Astrocyte of the spinal cord (primary cell): Measurements from ENCODE around the gene GRID2IP.

Source experiments
- DNase-seq: peaks from one replicate; pipeline ENCODE4 v3.0.0; 2011; ENCODE audit warnings: low read depth, low spot score
- H3K4me3 ChIP-seq: 2 replicates; pipeline ENCODE4 v1.5.1; 2011; ENCODE audit warnings: low read depth, mild to moderate bottlenecking, low read length, moderate library complexity
- in situ Hi-C: cut with HindIII; loops from 2 replicates; pipeline ENCODE4 v1.10.0; 2017; ENCODE audit warnings: low sequenced_read_pairs
- TF ChIP-seq, protein P1 (sequence below): IDR thresholded peaks from 2 replicates; pipeline ENCODE4 v1.5.1; 2012; ENCODE audit warnings: low read depth, mild to moderate bottlenecking, low read length, inconsistent platforms

GRID2IP gene

DNA sequence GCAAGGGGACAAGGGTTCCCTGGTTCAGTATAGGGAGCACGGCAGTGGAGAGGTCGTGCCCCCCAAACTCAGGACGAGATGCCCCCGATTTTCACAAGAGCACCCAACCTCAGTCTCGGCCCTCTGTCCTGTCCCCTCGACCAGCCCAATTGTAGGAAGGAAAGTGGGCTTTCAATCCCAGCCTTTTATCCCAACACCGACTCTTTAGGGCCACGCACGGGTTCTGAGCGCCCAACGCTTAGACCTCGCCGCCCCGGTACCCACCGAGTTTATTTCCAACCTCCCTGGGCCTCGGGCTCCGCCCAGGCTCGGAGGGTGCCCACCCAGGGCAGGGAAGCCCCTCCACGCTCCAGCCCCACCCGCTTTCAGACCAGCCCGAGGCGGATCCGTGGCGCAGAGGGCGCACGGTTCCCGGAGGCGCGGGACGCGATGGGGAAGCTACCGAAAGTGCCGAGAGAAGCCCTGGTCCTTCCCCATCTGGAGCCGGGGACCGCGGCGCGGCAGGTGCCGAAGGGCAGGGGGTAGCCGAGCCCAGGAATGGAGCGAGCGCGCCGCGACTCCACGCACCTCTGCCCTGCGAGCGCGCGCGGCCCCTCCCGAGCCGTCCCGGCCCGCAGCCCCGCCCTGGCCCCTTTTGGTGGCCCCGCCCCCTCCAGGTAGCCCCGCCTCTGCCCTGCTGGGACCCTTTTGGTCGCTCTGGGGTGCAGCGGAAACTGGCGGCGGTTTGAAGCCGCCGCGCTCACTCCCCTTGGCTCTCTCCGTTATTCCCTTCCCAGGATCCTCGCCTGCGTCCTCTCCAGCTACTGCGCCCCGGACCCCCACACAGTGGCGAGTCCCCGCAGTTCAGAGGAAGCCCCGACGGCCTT lies 20.4 kb downstream of the GRID2IP start:
- TF ChIP-seq, protein P1, sequence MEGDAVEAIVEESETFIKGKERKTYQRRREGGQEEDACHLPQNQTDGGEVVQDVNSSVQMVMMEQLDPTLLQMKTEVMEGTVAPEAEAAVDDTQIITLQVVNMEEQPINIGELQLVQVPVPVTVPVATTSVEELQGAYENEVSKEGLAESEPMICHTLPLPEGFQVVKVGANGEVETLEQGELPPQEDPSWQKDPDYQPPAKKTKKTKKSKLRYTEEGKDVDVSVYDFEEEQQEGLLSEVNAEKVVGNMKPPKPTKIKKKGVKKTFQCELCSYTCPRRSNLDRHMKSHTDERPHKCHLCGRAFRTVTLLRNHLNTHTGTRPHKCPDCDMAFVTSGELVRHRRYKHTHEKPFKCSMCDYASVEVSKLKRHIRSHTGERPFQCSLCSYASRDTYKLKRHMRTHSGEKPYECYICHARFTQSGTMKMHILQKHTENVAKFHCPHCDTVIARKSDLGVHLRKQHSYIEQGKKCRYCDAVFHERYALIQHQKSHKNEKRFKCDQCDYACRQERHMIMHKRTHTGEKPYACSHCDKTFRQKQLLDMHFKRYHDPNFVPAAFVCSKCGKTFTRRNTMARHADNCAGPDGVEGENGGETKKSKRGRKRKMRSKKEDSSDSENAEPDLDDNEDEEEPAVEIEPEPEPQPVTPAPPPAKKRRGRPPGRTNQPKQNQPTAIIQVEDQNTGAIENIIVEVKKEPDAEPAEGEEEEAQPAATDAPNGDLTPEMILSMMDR = no peak
- no peak for DNase-seq
- in situ Hi-C loops = no loop called here
- no peak overlapping the region for H3K4me3 ChIP-seq

DNA sequence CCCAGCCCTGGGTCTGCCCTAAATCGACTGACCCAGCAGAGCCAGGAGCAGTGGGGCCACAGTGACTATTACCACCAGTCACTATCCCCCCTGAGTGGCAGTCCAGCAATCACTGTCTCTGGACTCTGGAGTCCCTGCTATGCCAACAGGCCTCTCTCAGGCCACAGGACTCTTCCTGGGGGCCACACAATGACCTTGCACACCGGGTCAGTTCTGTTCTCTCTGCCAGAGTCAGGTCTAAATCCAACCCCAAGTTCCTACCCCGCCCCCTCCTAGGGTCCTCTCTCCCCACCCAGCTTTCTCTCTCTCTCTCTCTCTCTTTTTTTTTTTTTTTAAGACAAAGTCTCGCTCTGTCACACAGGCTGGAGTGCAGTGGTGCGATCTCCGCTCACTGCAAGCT lies 21.6 kb downstream of the GRID2IP start:
- DNase-seq = no peak
- no peak overlapping the region for H3K4me3 ChIP-seq
- in situ Hi-C loops = no loop called here
- TF ChIP-seq, protein P1 = no peak

DNA sequence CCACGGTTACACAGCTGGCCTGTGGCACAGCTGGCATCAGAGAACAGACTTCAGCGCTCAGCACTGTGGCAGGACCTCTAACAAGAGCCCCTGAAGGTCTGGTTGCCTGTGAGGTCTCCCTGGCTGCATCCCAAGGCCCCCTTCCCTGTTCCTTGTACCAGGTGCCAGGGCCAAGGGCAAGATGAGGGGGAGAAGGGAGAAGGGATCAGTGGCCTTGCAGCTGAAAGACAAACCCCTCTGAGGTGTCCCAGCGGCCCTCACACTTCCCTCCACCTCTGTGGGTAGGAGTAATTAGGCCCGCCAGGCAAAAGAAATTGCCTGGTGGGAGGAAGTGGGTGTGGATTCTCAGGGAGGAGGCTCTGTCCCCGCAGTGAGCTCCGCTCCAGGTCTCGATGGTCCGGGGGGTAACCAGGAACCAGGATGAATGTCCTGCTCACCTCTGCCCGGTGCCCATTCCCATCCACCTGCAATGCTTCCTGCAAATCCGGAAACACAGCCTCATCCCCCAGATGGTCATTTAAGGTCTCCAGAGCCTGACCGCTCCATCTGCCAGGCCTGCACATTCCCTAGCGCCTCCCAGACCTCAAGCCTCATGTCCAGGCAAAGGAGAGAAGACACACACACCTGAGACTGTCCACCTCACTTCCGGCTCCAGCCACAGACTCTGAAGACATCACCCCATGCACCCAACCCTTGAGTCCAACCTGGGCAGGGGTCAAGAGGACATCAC lies 22.7 kb downstream of the GRID2IP start:
- DNase-seq = no peak
- H3K4me3 ChIP-seq = no peak overlapping the region
- in situ Hi-C loops = no loop called here
- TF ChIP-seq, protein P1 = no peak

DNA sequence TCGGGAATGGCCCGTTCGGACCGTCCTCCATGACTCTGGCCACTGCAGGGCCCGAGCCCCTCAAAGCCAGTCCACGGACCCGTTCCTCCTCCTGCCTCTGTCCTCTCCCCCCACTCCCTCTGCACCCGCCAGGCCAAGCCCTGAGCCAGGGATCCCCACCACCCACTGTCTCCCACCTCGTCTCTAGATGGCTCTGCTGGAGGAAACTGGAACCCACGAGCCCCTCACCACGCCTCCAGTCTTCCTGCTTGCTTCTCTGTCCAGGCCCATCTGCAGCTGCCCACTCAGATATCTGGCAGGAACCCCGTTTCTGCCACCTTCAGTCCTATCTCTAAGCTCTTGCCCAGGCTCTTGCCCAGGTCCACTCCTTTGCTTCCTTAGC lies 24.3 kb downstream of the GRID2IP start:
- in situ Hi-C loops = no loop called here
- H3K4me3 ChIP-seq = peak overlapping the region; percentile 25
- DNase-seq = no peak
- TF ChIP-seq, protein P1 = no peak

DNA sequence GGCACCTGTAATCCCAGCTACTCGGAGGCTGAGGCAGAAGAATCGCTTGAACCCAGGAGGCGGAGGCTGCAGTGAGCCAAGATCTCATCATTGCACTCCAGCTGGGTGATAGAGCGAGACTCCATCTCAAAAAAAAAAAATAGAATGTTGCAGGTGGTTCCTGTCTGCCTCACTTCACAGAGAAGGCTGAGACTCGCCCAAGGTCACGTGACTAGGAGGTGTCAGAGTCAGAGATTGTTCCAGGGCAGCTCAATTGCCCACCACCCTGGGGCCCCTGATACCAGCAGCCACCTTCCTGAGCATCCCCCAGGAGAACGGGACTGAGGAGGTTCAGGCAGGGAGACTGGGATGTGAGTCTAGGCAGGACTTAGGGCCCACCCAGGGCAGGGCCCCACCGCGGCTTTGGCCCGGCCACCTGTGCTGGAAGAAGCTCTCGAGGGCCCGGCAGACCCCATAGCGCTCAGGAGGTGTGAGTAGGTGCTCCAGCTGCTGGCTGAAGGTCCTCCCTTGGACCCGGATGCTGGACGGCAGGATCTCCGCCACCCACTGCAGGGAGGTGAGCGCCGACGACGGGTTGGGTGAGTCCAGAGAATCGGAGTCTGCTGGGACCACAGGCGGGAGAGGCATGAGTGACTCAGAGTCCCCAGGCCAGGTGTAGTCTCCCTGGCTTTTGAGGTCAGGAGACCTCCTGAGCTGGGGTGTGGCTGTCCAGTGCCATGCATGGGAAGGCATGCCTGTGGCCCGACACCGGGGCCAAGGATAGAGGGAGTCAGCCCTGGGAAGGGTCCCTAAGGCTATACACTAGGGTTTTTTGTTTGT lies 30.9 kb downstream of the GRID2IP start:
- no peak for DNase-seq
- in situ Hi-C loops = no loop called here
- TF ChIP-seq, protein P1 = no peak
- no peak overlapping the region for H3K4me3 ChIP-seq

DNA sequence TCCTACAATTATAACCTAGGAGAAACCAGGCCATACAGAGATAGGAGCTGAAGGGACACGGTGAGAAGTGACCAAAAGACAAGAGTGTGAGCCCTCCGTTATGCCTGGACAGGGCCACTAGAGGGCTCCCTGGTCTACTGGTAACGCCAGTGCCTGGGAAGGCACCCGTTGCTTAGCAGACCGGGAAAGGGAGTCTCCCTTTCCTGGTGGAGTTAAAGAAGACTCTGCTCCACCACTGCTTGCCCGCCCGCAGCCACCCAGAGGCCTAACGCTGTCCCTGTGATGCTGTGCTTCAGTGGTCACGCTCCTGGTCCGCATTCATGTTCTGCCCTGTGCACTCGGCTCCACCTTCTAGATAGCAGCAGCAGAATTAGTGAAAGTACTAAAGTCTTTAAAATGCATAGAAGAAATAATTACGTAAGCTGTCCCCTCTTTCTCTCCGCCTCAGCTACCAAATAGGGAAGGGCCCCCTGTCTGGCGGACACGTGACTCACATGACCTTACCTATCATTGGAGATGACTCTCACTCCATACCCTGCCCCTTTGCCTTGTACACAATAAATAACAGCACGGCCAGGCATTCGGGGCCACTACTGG lies 34.8 kb downstream of the GRID2IP start:
- H3K4me3 ChIP-seq = no peak overlapping the region
- TF ChIP-seq, protein P1 = peak; percentile 94
- DNase-seq = peak; percentile 78
- in situ Hi-C loops = no loop called here
